HG03565 (cell line): ENCODE data around the gene VAV2.
A peak's percentile ranks its signal among the peaks of the same experiment; 100 is the strongest.

Experiments
- ATAC-seq: cut with Tn5 transposase; IDR thresholded peaks from one replicate; pipeline ENCODE4 v1.9.1; 2021; ENCODE audit warnings: mild to moderate bottlenecking, moderate library complexity; ENCODE audit not compliant: unreplicated experiment

VAV2 gene

GRCh38 chr9:133791735-133792649 lies 200.1 kb downstream of the VAV2 start:
- no peak for ATAC-seq

GRCh38 chr9:133791069-133791468 lies 201.1 kb downstream of the VAV2 start:
- ATAC-seq = no peak

GRCh38 chr9:133789778-133790177 lies 202.3 kb downstream of the VAV2 start:
- ATAC-seq = no peak

GRCh38 chr9:133788819-133789717 lies 203.1 kb downstream of the VAV2 start:
- ATAC-seq = no peak

GRCh38 chr9:133788045-133788818 lies 203.9 kb downstream of the VAV2 start:
- no peak for ATAC-seq

GRCh38 chr9:133787754-133788025 lies 204.4 kb downstream of the VAV2 start:
- ATAC-seq = peak; percentile 50

GRCh38 chr9:133786907-133787753 lies 205.0 kb downstream of the VAV2 start:
- ATAC-seq = no peak

GRCh38 chr9:133786371-133786753 lies 205.8 kb downstream of the VAV2 start:
- ATAC-seq = no peak

- ATAC-seq = no peak
Measured at GRCh38 chr9:133785753-133786370, 206.3 kb downstream of the VAV2 start.

- ATAC-seq = no peak
Measured at GRCh38 chr9:133784731-133785561, 207.2 kb downstream of the VAV2 start.

- no peak for ATAC-seq
Measured at GRCh38 chr9:133783331-133783731, 208.8 kb downstream of the VAV2 start.

GRCh38 chr9:133782157-133783130 lies 209.7 kb downstream of the VAV2 start:
- no peak for ATAC-seq

GRCh38 chr9:133781828-133782135 lies 210.3 kb downstream of the VAV2 start:
- ATAC-seq = no peak

GRCh38 chr9:133780962-133781827 lies 210.9 kb downstream of the VAV2 start:
- ATAC-seq = no peak

- no peak for ATAC-seq
Measured at GRCh38 chr9:133780404-133780945, 211.6 kb downstream of the VAV2 start.

- ATAC-seq = no peak
Measured at GRCh38 chr9:133779516-133780403, 212.4 kb downstream of the VAV2 start.
